ENCODE measurements around the gene SOAT2. TPM values are rescaled to one million over a fixed set of nuclear protein-coding genes. Genes with fewer than 3 reads are reported as not detected.
A peak's percentile ranks its signal among the peaks of the same experiment; 100 is the strongest.

SOAT2 gene
- total and polyA plus RNA-seq, 2 of the 4 experiments (the other 2 are of a cell fraction), result 0.18 to 0.39 TPM

- Histone ChIP-seq H2BK15ac (ENCODE audit: low read depth, low read length) (no peak overlapping the region; the same call in 2 of the 3 replicates), H2AFZ (replicated peaks; ENCODE audit: low read length, poor library complexity) (peak overlapping the region; percentile 75), H3K9me3 (ENCODE audit: control insufficient read depth, insufficient read depth, low read length) (no peaks in the 10 kb centered on the region), H4K20me1 (ENCODE audit: insufficient read depth, low read length) (no peaks in the 10 kb centered on the region), H3K14ac (replicated peaks; ENCODE audit: low read depth, low read length) (peak overlapping the region; percentile 67; the same call in 1 of the 2 replicates), H3K4me2 (ENCODE audit: low read depth, low read length) (no peak overlapping the region), H4K8ac (ENCODE audit: low read depth in 2 of 2, low read length in 2 of 2) (no peak overlapping the region), H3K27me3 (ENCODE audit: control insufficient read depth, insufficient read depth, low read length) (no peaks in the 10 kb centered on the region), H3K9ac (ENCODE audit: low read depth, low read length) (no peak overlapping the region; the same call in 1 of the 2 replicates), H3K4me3 (ENCODE audit: insufficient read depth, low read depth, low read length) (no peak overlapping the region), H3K79me1 (ENCODE audit: low read depth in 1 of 2, low read length in 2 of 2) (peaks cover 0 to 24% of the 10 kb centered on the region in 2 experiments; a peak in 2 of 4 replicates), H3K36me3 (ENCODE audit: control insufficient read depth, insufficient read depth, low read length) (peaks cover 22% of the 10 kb centered on the region), H2AK5ac (ENCODE audit: low read depth, low read length) (peak overlapping the region; percentile 38), H4K5ac (ENCODE audit: low read depth, low read length) (no peak overlapping the region), H2BK5ac (ENCODE audit: low read depth, low read length, poor library complexity, severe bottlenecking) (no peak overlapping the region), H3K56ac (ENCODE audit: extremely low read depth, insufficient read depth, low read length) (no peak overlapping the region), H3K23ac (ENCODE audit: low read depth, low read length) (no peak overlapping the region), H3K4ac (ENCODE audit: low read depth, low read length) (0 out of 2 replicates have a peak overlapping the region, but pooled peaks have one; percentile 50), H3K4me1 (ENCODE audit: control insufficient read depth, insufficient read depth, low read length) (peaks cover 19% of the 10 kb centered on the region), H3K18ac (ENCODE audit: low read depth, low read length) (no peak overlapping the region), H2BK20ac (ENCODE audit: low read depth, low read length) (no peak overlapping the region), H2AK9ac (replicated peaks; ENCODE audit: low read depth, low read length, poor library complexity) (peak overlapping the region; percentile 78), H3K27ac (ENCODE audit: insufficient read depth, low read length) (no peak overlapping the region), H2BK120ac (ENCODE audit: low read depth, low read length) (no peak overlapping the region), H3K9me1 (ENCODE audit: insufficient read depth, low read length) (peaks cover 22% of the 10 kb centered on the region), H4K91ac (ENCODE audit: insufficient read depth, low read depth, low read length) (no peak overlapping the region; the same call in 1 of the 2 replicates)
- no TSS peak for BruUV-seq (replicated peaks)
- ChIA-PET POLR2A (ENCODE audit: unreplicated experiment) (no interaction called here), CTCF (no interaction called here)
- DNase-seq (no peak), ATAC-seq (ENCODE audit: low read depth) (no peak)
- TF ChIP-seq MXI1 (IDR thresholded peaks at IDR 0.05; ENCODE audit: borderline replicate concordance, low read depth, low read length) (no peak), POLR2A (IDR thresholded peaks at IDR 0.05; ENCODE audit: low read depth, low read length) (no peak), MAZ (IDR thresholded peaks at IDR 0.05; ENCODE audit: borderline replicate concordance, low read depth, low read length) (no peak), MAFK (IDR thresholded peaks at IDR 0.05; ENCODE audit: low read depth, low read length) (no peak), RFX5 (IDR thresholded peaks at IDR 0.05; ENCODE audit: low read depth, low read length) (no peak)
- dilution Hi-C loops (cut with HindIII; ENCODE audit: low sequenced_read_pairs, unreplicated experiment), result no loop called here
- WGBS, 2 experiments (ENCODE audit: extremely low coverage in 2 of 2, insufficient read length in 1 of 2), result no CpG with 5 or more reads among the region's 14 CpGs
- in situ Hi-C loops (cut with MboI; ENCODE audit: low sequenced_read_pairs), result no loop called here
- intact Hi-C loops (cut with micrococcal nuclease), result no loop called here
These were observed 67.8 kb downstream of the SOAT2 start for GRCh38 chr12:53170876-53171724.
